ENCODE measurements around the gene DSCAM. TPM values are rescaled to one million over a fixed set of nuclear protein-coding genes. Genes with fewer than 3 reads are reported as not detected.

The DSCAM gene
- total and polyA plus RNA-seq, 2 donors (not counting 1 experiment from before 2014, with no cell fraction given): under 0.01 to 0.01 TPM

GRCh38 chr21:40647706-40648105, 199.3 kb downstream of the DSCAM start:
- H3K79me2 ChIP-seq (ENCODE audit: control insufficient read depth, insufficient read depth, low read length): no peaks in the 10 kb centered on the region
- H3K4me2 ChIP-seq (ENCODE audit: extremely low read depth, insufficient read depth, low read length): no peak overlapping the region
- H3K36me3 ChIP-seq (ENCODE audit: control insufficient read depth, insufficient read depth, low read length): no peaks in the 10 kb centered on the region
- no peaks in the 10 kb centered on the region for H3K4me1 ChIP-seq (ENCODE audit: control insufficient read depth, extremely low read depth, insufficient read depth, low read length)
- no peak overlapping the region for H3K27ac ChIP-seq (ENCODE audit: insufficient read depth, low read length)
- TF ChIP-seq EZH2 (IDR thresholded peaks at IDR 0.05; ENCODE audit: low read length, missing control alignments) (no peak), CTCF (conservative IDR thresholded peaks at IDR 0.05 in 1 of 2, IDR thresholded peaks at IDR 0.05 in 1 of 2; ENCODE audit: low read depth in 1 of 2, low read length in 2 of 2) (no peak)
- H4K20me1 ChIP-seq (ENCODE audit: control insufficient read depth, extremely low read depth, insufficient read depth, low read length): no peaks in the 10 kb centered on the region
- H3K27me3 ChIP-seq (ENCODE audit: control insufficient read depth, insufficient read depth, low read length): no peaks in the 10 kb centered on the region
- no peak overlapping the region for H2AFZ ChIP-seq (ENCODE audit: low read length)
- DNase-seq (ENCODE audit: low read depth in 2 of 2): no peak
- H3K9me3 ChIP-seq (ENCODE audit: control insufficient read depth, insufficient read depth, low read depth, low read length): no peaks in the 10 kb centered on the region
- no peak overlapping the region for H3K9ac ChIP-seq (ENCODE audit: insufficient read depth, low read length)
- no peak overlapping the region for H3K4me3 ChIP-seq (replicated peaks in 1 of 4; ENCODE audit: control extremely low read depth in 1 of 4, insufficient read depth in 1 of 4, low read depth in 3 of 4, low read length in 4 of 4)

- Histone ChIP-seq H2AFZ (ENCODE audit: low read length) (no peak overlapping the region), H3K9me3 (ENCODE audit: control insufficient read depth, insufficient read depth, low read depth, low read length) (no peaks in the 10 kb centered on the region), H3K4me3 (replicated peaks in 1 of 4; ENCODE audit: control extremely low read depth in 1 of 4, insufficient read depth in 1 of 4, low read depth in 3 of 4, low read length in 4 of 4) (no peak overlapping the region), H3K4me2 (ENCODE audit: extremely low read depth, insufficient read depth, low read length) (no peak overlapping the region), H3K79me2 (ENCODE audit: control insufficient read depth, insufficient read depth, low read length) (no peaks in the 10 kb centered on the region), H3K27ac (ENCODE audit: insufficient read depth, low read length) (no peak overlapping the region), H4K20me1 (ENCODE audit: control insufficient read depth, extremely low read depth, insufficient read depth, low read length) (no peaks in the 10 kb centered on the region), H3K36me3 (ENCODE audit: control insufficient read depth, insufficient read depth, low read length) (no peaks in the 10 kb centered on the region), H3K27me3 (ENCODE audit: control insufficient read depth, insufficient read depth, low read length) (no peaks in the 10 kb centered on the region), H3K4me1 (ENCODE audit: control insufficient read depth, extremely low read depth, insufficient read depth, low read length) (no peaks in the 10 kb centered on the region), H3K9ac (ENCODE audit: insufficient read depth, low read length) (no peak overlapping the region)
- TF ChIP-seq EZH2 (IDR thresholded peaks at IDR 0.05; ENCODE audit: low read length, missing control alignments) (no peak), CTCF (conservative IDR thresholded peaks at IDR 0.05 in 1 of 2, IDR thresholded peaks at IDR 0.05 in 1 of 2; ENCODE audit: low read depth in 1 of 2, low read length in 2 of 2) (no peak)
- DNase-seq (ENCODE audit: low read depth in 2 of 2): no peak
Observed at GRCh38 chr21:40646651-40647050, 200.3 kb downstream of the DSCAM start.

GRCh38 chr21:40641042-40641441, 205.9 kb downstream of the DSCAM start:
- no peak overlapping the region for H3K27ac ChIP-seq (ENCODE audit: insufficient read depth, low read length)
- no peak overlapping the region for H3K9ac ChIP-seq (ENCODE audit: insufficient read depth, low read length)
- no peak overlapping the region for H3K4me2 ChIP-seq (ENCODE audit: extremely low read depth, insufficient read depth, low read length)
- DNase-seq (ENCODE audit: low read depth in 2 of 2): no peak
- H3K4me3 ChIP-seq (replicated peaks in 1 of 4; ENCODE audit: control extremely low read depth in 1 of 4, insufficient read depth in 1 of 4, low read depth in 3 of 4, low read length in 4 of 4): no peak overlapping the region
- H2AFZ ChIP-seq (ENCODE audit: low read length): no peak overlapping the region
- TF ChIP-seq CTCF (conservative IDR thresholded peaks at IDR 0.05 in 1 of 2, IDR thresholded peaks at IDR 0.05 in 1 of 2; ENCODE audit: low read depth in 1 of 2, low read length in 2 of 2): no peak
- TF ChIP-seq EZH2 (IDR thresholded peaks at IDR 0.05; ENCODE audit: low read length, missing control alignments): no peak
- H3K36me3 ChIP-seq (ENCODE audit: control insufficient read depth, insufficient read depth, low read length): no peaks in the 10 kb centered on the region
- no peaks in the 10 kb centered on the region for H3K4me1 ChIP-seq (ENCODE audit: control insufficient read depth, extremely low read depth, insufficient read depth, low read length)
- H3K79me2 ChIP-seq (ENCODE audit: control insufficient read depth, insufficient read depth, low read length): no peaks in the 10 kb centered on the region
- H3K27me3 ChIP-seq (ENCODE audit: control insufficient read depth, insufficient read depth, low read length): no peaks in the 10 kb centered on the region
- H4K20me1 ChIP-seq (ENCODE audit: control insufficient read depth, extremely low read depth, insufficient read depth, low read length): no peaks in the 10 kb centered on the region
- no peaks in the 10 kb centered on the region for H3K9me3 ChIP-seq (ENCODE audit: control insufficient read depth, insufficient read depth, low read depth, low read length)
